HG03571 (cell line): ENCODE results near the gene VSIG8.

Source experiments
- ATAC-seq: cut with Tn5 transposase; IDR thresholded peaks from one replicate; pipeline ENCODE4 v1.9.1; 2021; ENCODE audit not compliant: unreplicated experiment

The VSIG8 gene

DNA sequence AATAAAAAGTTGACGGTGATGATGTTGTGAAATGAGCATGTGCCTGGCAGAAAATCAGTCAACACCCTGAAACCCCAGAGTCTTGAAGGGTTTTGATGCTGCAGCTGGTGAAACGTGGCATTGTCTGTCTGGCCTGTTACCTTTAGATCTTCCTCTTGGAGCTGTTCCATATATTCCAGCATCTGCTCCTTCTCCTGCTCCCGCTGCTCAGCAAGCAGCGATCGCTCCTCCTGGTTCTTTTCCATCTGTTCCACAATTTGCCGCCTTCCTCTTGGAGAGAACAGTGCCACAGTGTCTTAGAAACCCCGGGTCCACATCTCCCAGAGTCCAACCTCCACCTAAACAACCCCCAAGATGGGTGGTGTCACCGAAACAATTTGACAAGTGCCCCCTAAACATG is 21.8 kb upstream of the VSIG8 start:
- no peak for ATAC-seq

GRCh38 chr1:159883134-159883533 is 20.7 kb upstream of the VSIG8 start:
- no peak for ATAC-seq

DNA sequence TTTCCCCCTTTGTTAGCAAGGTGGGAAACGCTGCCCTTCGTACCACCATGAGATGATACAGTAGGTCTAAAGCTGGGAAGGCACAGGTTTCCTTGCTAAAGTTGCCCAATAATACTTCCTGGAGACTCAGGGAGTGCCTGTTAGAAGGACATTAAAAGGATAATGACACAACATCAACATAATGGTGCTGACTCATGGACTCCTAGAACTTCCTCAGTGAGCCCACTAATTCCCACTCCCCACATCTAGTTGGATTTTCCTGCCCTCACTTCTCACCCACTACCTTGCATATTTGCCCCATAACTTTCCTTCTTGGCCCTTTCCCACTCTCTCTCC is 20.0 kb upstream of the VSIG8 start:
- no peak for ATAC-seq

- no peak for ATAC-seq
These were observed 19.4 kb upstream of the VSIG8 start for GRCh38 chr1:159881622-159882526.

DNA sequence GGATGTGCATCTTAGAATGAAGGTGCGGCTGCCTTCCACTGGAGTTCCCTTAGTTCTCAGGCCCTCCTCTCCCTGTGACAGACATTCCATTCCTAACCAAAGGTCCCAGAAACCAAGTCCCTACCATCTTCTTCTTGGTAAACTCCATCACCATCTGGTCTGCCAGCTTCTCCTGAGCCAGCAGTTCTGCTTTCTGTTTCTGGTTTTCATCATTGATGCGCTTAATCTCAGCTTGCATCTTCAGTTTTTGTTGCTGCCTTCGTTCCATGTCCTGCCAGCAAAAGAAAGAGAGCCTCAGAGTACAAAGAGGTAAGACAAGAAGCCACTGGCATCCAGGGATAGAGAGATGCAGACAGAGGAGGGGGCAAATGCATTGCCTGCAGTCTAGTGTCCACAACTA is 18.0 kb upstream of the VSIG8 start:
- no peak for ATAC-seq

DNA sequence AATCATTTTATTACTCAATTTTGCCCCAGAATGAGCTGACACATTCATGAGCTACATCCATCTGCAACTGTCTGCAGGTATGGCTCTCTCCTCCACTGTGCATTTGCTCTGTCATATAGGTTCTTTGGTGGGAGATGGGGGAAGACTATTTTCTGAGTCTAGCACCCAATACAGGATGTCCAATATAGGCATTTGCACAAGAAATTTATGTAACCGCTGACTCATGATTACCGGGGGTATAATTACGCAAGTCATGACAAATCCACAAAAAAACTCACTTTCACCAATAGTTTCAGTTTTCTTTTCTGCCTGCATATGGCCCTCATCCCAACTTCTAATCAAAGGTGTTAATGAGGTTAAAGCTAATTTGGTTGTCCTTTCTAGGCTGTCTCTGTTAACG is 17.5 kb upstream of the VSIG8 start:
- ATAC-seq = no peak

- no peak for ATAC-seq
These were observed 16.7 kb upstream of the VSIG8 start for GRCh38 chr1:159879136-159879535.

DNA sequence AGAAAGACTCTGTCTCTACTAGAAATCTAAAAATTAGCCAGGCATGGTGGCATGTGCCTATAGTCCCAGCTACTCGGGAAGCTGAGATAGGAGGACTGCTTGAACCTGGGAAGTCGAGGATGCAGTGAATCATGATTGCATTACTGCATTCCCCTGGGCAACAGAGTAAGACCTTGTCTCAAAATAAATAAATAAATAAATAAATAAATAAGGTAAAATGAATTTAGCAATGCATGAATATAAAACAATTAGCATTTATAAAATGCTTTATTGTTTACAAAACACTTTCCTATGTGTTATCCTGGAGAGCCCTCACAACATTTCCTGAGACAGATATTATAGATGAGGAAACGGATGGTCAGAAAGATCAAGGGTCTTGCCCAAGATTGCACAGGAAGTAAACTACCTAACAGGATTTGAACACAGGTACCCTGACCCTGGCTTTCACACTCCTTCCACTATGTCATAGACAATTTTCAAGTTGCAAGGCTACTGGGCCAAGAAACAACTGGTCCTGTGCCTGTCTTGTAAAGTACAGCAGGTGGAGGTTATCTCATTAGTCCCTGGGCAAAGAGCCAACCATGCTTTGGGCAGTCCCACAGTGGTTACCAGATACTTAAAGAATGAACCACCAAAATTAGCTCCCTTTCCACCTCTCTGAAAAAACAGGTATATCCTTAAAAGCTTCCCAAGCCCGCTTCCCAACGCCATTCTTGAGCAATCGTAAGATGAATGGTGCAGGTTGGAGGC is 15.4 kb upstream of the VSIG8 start:
- ATAC-seq = no peak

GRCh38 chr1:159873530-159874143 is 11.2 kb upstream of the VSIG8 start:
- no peak for ATAC-seq

DNA sequence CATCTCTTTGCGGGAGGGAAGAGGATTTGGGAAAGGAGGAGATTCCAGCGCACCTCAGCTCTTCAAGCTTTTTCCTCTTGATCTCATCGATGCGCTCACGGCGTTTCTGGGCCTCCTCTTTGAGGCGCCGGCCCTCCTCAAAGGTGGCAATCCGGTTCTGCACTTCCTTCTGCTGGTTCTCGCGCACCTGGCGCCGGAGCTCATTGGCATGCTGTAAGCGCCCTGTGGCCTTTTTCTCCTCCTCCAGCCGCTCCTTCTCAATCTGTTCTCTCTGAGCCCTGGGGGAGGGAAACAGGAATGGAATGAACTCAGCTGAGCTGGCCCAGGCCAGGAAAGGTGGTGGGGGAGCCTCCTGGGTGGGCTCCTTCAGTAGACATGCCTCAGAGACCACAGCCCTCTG is 10.4 kb upstream of the VSIG8 start:
- no peak for ATAC-seq

- ATAC-seq = no peak
These were observed 8.2 kb upstream of the VSIG8 start for GRCh38 chr1:159870704-159871103.

- no peak for ATAC-seq
These were observed 7.2 kb upstream of the VSIG8 start for GRCh38 chr1:159869607-159870006.

GRCh38 chr1:159869173-159869572 is 6.7 kb upstream of the VSIG8 start:
- ATAC-seq = no peak

DNA sequence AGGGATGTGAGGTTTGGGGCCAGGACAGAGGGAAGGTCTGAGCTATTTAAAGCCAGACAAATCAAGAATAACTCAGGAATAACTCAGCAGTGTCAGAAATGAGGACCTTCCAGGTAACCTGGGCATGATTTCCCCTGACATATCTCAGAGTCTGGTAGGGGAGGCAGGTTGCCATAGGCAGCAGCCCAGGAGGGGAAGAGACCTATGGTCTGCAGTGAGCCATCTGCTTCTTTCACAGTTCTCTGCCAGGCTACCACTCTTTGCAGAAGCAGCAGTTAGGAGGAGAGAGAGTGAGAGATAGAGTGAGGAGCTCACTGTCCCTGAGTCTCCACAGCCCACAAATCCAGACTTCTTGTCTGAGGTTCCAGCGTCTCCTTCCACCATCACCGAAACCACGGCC is 6.3 kb upstream of the VSIG8 start:
- no peak for ATAC-seq

- no peak for ATAC-seq
These were observed 5.2 kb upstream of the VSIG8 start for GRCh38 chr1:159867664-159868026.

DNA sequence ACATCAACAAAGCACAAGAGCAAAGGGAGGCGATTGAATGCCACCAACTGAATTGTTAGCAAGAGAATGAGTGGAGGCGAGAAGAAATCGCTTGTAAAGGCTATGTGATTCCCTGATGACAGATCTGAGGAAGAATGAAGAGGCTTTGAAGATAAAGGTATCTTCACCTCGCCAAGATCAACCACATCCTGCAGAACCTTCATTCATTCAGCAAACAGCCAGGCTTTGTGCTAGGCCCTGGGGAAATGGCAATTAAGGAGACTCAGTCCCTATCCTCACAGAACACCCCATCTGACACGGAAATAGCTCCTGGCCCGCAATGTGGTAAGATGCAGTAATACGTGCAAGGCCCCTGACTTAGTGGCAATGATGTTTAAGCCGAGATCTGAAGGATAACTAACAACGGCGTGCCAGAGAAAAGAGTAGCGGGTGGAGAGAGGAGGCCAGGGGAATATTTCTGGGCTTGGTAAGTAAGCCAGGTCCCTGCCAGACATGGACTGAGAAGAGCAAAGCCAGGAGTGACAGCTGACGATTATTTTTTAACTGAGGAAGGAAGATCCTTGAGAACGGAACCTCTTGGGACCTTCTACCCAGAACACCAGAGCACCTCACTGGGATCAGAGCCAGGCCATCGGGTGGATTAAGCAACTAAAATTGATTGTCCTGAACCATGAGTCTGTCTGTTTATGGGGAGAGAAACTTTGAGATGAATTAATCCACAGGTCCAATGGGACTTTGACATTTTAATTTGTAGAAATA is 4.6 kb upstream of the VSIG8 start:
- no peak for ATAC-seq

GRCh38 chr1:159866066-159866465 is 3.6 kb upstream of the VSIG8 start:
- no peak for ATAC-seq

DNA sequence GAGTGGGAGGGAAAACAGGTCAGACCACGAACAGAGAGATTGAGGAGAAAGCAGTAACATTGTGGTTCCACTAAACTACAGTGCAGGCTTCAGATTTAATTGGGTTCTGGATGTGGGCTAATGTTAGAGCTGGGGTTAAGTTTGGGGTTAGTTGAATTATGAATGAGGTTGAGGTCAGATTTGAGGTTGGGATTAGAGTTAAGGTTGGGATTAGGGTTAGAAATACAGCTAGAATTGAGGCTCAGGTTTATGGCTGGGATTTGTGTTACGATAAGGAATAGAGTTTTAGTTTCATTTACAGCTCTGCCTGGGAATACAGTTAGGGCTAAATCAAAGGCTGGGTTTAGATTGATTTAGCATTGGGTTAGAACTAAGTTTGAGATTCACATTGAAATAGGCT is 1.8 kb upstream of the VSIG8 start:
- no peak for ATAC-seq

- no peak for ATAC-seq
These were observed 426 bp downstream of the VSIG8 start for GRCh38 chr1:159862031-159862430.

DNA sequence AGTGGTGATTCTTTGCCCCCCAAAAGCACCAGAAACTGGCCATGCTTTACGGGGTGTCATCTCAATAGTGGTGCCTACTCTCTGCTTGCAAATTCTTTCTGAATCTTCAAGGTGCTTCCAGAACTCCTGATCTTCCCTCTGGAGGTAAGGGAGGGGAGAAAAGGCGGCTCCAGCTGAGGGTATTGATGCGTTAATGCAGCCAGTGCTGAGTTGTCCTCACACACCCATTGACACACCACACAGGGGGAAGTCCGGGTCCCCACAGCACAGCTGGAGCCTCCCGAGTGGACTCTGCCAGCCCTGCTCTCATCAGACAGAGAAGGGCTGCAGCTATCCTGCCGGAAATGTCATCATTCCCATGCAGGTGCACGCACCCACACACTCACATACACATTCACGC is 1.2 kb downstream of the VSIG8 start:
- ATAC-seq = no peak

GRCh38 chr1:159860456-159860855 is 2.0 kb downstream of the VSIG8 start:
- ATAC-seq = no peak
